ENCODE data around the gene HNRNPK. TPM values are rescaled to one million over a fixed set of nuclear protein-coding genes. Genes with fewer than 3 reads are reported as not detected.

Gene HNRNPK
- total RNA-seq, 1 experiment from 2014 or later: 723 TPM

DNA sequence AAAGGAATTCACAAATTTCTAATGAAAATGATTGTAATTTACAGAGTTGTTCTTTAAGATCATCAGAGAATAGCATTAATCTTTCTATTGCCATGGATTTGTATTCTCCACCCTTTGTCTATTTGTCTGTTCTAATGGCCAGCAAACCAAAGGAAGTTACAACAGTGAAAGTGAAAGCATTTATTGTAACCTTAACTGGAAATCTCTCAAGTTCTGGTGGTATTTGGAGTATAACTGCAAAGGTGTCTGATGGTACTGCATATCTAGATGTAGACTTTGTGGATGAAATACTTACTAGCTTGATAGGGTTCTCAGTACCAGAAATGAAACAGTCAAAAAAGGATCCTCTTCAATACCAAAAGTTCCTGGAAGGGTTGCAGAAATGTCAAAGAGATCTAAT is 22.3 kb upstream of the HNRNPK start:
- ATAC-seq (no peak), DNase-seq (ENCODE audit: low spot score) (no peak)
- Mint-ChIP-seq H3K36me3 (peaks cover 19% of the 10 kb centered on the region), H3K27me3 (ENCODE audit: low read depth) (no peaks in the 10 kb centered on the region), H3K4me3 (no peak overlapping the region), H3K9me3 (no peaks in the 10 kb centered on the region; the same call in 1 of the 2 replicates), H3K27ac (no peak overlapping the region), H3K4me1 (no peaks in the 10 kb centered on the region)
- TF ChIP-seq, protein P1, sequence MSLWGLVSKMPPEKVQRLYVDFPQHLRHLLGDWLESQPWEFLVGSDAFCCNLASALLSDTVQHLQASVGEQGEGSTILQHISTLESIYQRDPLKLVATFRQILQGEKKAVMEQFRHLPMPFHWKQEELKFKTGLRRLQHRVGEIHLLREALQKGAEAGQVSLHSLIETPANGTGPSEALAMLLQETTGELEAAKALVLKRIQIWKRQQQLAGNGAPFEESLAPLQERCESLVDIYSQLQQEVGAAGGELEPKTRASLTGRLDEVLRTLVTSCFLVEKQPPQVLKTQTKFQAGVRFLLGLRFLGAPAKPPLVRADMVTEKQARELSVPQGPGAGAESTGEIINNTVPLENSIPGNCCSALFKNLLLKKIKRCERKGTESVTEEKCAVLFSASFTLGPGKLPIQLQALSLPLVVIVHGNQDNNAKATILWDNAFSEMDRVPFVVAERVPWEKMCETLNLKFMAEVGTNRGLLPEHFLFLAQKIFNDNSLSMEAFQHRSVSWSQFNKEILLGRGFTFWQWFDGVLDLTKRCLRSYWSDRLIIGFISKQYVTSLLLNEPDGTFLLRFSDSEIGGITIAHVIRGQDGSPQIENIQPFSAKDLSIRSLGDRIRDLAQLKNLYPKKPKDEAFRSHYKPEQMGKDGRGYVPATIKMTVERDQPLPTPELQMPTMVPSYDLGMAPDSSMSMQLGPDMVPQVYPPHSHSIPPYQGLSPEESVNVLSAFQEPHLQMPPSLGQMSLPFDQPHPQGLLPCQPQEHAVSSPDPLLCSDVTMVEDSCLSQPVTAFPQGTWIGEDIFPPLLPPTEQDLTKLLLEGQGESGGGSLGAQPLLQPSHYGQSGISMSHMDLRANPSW (CRISPR knock-in tag; conservative IDR thresholded peaks at IDR 0.05; ENCODE audit: low read depth): no peak
- no peak for TF ChIP-seq ZNF512 (CRISPR knock-in tag; IDR thresholded peaks at IDR 0.05; ENCODE audit: borderline replicate concordance)
- TF ChIP-seq ESRRA (CRISPR knock-in tag; IDR thresholded peaks at IDR 0.05; ENCODE audit: borderline replicate concordance): no peak
- TF ChIP-seq FOXJ3 (CRISPR knock-in tag; IDR thresholded peaks at IDR 0.05; ENCODE audit: borderline replicate concordance): no peak
- TF ChIP-seq ZNF263 (CRISPR knock-in tag; IDR thresholded peaks at IDR 0.05; ENCODE audit: low read depth): no peak
- TF ChIP-seq SMAD3 (CRISPR knock-in tag; IDR thresholded peaks at IDR 0.05; ENCODE audit: borderline replicate concordance): no peak
- no peak for TF ChIP-seq ATF2 (CRISPR knock-in tag; IDR thresholded peaks at IDR 0.05; ENCODE audit: borderline replicate concordance, low read depth)
- TF ChIP-seq USF1 (CRISPR knock-in tag; IDR thresholded peaks at IDR 0.05): no peak
- no peak for TF ChIP-seq ZNF671 (CRISPR knock-in tag; IDR thresholded peaks at IDR 0.05)
- TF ChIP-seq IRF1 (CRISPR knock-in tag; IDR thresholded peaks at IDR 0.05): no peak
- no peak for TF ChIP-seq NFE2L1 (CRISPR knock-in tag; IDR thresholded peaks at IDR 0.05)
- no peak for TF ChIP-seq PRRX2 (CRISPR knock-in tag; IDR thresholded peaks at IDR 0.05)
- TF ChIP-seq, protein P2, sequence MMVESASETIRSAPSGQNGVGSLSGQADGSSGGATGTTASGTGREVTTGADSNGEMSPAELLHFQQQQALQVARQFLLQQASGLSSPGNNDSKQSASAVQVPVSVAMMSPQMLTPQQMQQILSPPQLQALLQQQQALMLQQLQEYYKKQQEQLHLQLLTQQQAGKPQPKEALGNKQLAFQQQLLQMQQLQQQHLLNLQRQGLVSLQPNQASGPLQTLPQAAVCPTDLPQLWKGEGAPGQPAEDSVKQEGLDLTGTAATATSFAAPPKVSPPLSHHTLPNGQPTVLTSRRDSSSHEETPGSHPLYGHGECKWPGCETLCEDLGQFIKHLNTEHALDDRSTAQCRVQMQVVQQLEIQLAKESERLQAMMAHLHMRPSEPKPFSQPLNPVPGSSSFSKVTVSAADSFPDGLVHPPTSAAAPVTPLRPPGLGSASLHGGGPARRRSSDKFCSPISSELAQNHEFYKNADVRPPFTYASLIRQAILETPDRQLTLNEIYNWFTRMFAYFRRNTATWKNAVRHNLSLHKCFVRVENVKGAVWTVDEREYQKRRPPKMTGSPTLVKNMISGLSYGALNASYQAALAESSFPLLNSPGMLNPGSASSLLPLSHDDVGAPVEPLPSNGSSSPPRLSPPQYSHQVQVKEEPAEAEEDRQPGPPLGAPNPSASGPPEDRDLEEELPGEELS (CRISPR knock-in tag; IDR thresholded peaks at IDR 0.05): no peak
- no peak for TF ChIP-seq HMGA2 (CRISPR knock-in tag; IDR thresholded peaks at IDR 0.05)
- no peak for TF ChIP-seq ZNF317 (CRISPR knock-in tag; IDR thresholded peaks at IDR 0.05; ENCODE audit: borderline replicate concordance, low read depth)
- TF ChIP-seq ZNF416 (CRISPR knock-in tag; IDR thresholded peaks at IDR 0.05): no peak
- TF ChIP-seq SMAD4 (CRISPR knock-in tag; IDR thresholded peaks at IDR 0.05): no peak
- TF ChIP-seq NR1H2 (CRISPR knock-in tag; IDR thresholded peaks at IDR 0.05): no peak
- TF ChIP-seq NFYB (CRISPR knock-in tag; conservative IDR thresholded peaks at IDR 0.05; ENCODE audit: low read depth): no peak
- ChIA-PET POLR2A (interaction anchor here (0.6 kb wide), 1 partner anchor 87 kb away, joined by 6 read pairs; no protein-coding TSS in a partner anchor), CTCF (no interaction called here)
